ENCODE data around the gene LRFN2. TPM values are rescaled to one million over a fixed set of nuclear protein-coding genes. Genes with fewer than 3 reads are reported as not detected.

Gene LRFN2
- total RNA-seq, 4 donors from 2014 or later, result 0.14 to 0.34 TPM; not detected in 2

DNA sequence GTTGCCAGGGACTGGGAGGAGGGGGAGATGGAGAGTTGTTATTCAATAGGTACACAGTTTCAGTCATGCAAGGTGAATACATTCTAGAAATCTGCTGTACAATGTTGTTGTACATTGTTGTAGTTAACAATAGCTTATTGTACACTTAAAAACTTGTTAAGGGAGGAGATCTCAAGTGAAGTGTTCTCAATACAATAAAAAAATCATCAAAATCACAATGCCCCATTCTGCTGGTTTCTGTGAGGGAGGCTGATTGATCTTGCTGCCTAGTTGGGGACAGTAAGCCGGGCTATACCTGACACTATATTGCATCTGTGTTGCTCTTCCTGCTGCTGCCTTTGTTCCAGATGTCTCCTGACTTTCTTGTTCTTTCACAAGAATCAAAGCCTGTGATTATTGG lies 232.1 kb downstream of the LRFN2 start:
- Histone ChIP-seq H3K4me1 (no peaks in the 10 kb centered on the region), H3K9me3 (no peaks in the 10 kb centered on the region), H3K27ac (no peak overlapping the region), H3K27me3 (no peaks in the 10 kb centered on the region), H3K36me3 (no peaks in the 10 kb centered on the region), H3K4me3 (no peak overlapping the region)
- intact Hi-C loops (cut with DNase I; ENCODE audit: low total_unique reads), result no loop called here
- no peak for TF ChIP-seq POLR2A (IDR thresholded peaks at IDR 0.05)
- TF ChIP-seq CTCF (IDR thresholded peaks at IDR 0.05), result no peak
- DNase-seq, result no peak

DNA sequence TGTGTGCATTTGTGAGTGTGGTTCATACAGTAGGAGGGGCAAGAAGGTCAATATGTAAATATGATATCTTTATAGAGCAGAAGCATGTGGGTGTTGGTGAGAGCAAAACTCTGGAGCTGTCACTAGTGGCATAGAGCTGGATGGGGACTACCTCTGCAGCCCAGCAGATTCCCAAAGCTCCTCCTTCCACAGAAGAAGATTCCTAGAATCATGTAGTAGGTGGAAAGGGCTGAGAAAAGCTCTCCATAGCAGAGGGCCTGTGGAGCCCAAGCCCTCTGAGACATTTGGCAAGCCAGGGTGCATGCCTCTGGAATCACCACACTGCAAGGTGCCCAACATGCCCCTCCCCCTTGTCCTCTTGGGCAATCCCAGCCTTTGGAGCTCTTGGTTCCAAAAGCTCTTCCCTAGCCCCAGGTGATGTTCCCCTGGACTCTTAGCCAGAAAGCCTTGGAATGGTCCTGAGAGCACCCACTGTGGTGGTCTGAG lies 233.2 kb downstream of the LRFN2 start:
- intact Hi-C loops (cut with DNase I; ENCODE audit: low total_unique reads), result no loop called here
- H3K27ac ChIP-seq, result no peak overlapping the region
- TF ChIP-seq CTCF (IDR thresholded peaks at IDR 0.05) (no peak), POLR2A (IDR thresholded peaks at IDR 0.05) (no peak)
- H3K4me1 ChIP-seq, result no peaks in the 10 kb centered on the region
- no peak for DNase-seq
- no peak overlapping the region for H3K4me3 ChIP-seq
- H3K27me3 ChIP-seq, result no peaks in the 10 kb centered on the region
- no peaks in the 10 kb centered on the region for H3K36me3 ChIP-seq
- no peaks in the 10 kb centered on the region for H3K9me3 ChIP-seq

- no peak for TF ChIP-seq CTCF (IDR thresholded peaks at IDR 0.05)
- no peak for TF ChIP-seq POLR2A (IDR thresholded peaks at IDR 0.05)
- Histone ChIP-seq H3K27me3 (no peaks in the 10 kb centered on the region), H3K4me1 (no peaks in the 10 kb centered on the region), H3K9me3 (no peaks in the 10 kb centered on the region), H3K27ac (no peak overlapping the region), H3K36me3 (no peaks in the 10 kb centered on the region), H3K4me3 (no peak overlapping the region)
- intact Hi-C loops (cut with DNase I; ENCODE audit: low total_unique reads), result no loop called here
- no peak for DNase-seq
These were observed 233.8 kb downstream of the LRFN2 start for GRCh38 chr6:40353197-40353966.

- Histone ChIP-seq H3K4me3 (no peak overlapping the region), H3K4me1 (peaks cover 0 to under 1% of the 10 kb centered on the region in 2 donors), H3K27me3 (no peaks in the 10 kb centered on the region), H3K36me3 (no peaks in the 10 kb centered on the region), H3K27ac (no peak overlapping the region), H3K9me3 (no peaks in the 10 kb centered on the region)
- no peak for TF ChIP-seq POLR2A (IDR thresholded peaks at IDR 0.05)
- TF ChIP-seq CTCF (IDR thresholded peaks at IDR 0.05), result no peak
- intact Hi-C loops (cut with DNase I; ENCODE audit: low total_unique reads), result no loop called here
- DNase-seq, result no peak
These were observed 234.5 kb downstream of the LRFN2 start for GRCh38 chr6:40352527-40353170.

DNA sequence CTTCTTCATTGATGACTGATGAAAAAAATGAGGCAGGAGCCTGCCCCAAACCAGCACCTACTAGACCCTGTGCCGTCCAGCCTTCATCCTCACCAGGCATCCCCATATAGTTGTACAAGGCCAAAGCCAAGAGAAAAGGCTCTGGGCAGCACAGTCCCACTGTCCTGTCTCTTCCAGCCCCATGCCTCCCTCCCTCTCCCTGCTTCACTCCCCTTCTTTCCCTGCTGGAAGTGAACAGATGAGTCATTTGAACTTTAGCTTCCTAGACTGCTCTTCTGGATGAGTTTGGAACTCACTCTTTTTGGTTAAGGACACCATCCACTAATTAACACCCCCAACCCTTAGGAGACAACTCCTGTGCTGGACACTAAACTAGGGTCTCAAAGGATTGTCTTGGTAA lies 235.2 kb downstream of the LRFN2 start:
- H3K27ac ChIP-seq, result no peak overlapping the region
- no peak overlapping the region for H3K4me3 ChIP-seq
- H3K4me1 ChIP-seq, result peaks cover 0 to 5% of the 10 kb centered on the region in 2 donors
- intact Hi-C loops (cut with DNase I; ENCODE audit: low total_unique reads), result no loop called here
- no peak for DNase-seq
- no peak for TF ChIP-seq POLR2A (IDR thresholded peaks at IDR 0.05)
- no peak for TF ChIP-seq CTCF (IDR thresholded peaks at IDR 0.05)
- no peaks in the 10 kb centered on the region for H3K9me3 ChIP-seq
- no peaks in the 10 kb centered on the region for H3K27me3 ChIP-seq
- no peaks in the 10 kb centered on the region for H3K36me3 ChIP-seq
